ENCODE data around the gene IFT52. TPM values are rescaled to one million over a fixed set of nuclear protein-coding genes. Genes with fewer than 3 reads are reported as not detected.

Gene IFT52
- total RNA-seq, 2 experiments from 2014 or later = 22.7 to 24.7 TPM

GRCh38 chr20:43567477-43567876, 23.3 kb upstream of the IFT52 start:
- Histone ChIP-seq H3K4me2 (ENCODE audit: low read length) (no peak overlapping the region), H3K4me3 (ENCODE audit: low read depth, low read length, poor library complexity, severe bottlenecking) (no peak overlapping the region), H3K27ac (ENCODE audit: low read depth, low read length, poor library complexity, severe bottlenecking) (no peak overlapping the region), H4K20me1 (ENCODE audit: insufficient read depth, low read length) (no peaks in the 10 kb centered on the region), H3K9me3 (ENCODE audit: low read length) (no peaks in the 10 kb centered on the region), H2AFZ (ENCODE audit: low read length) (no peak overlapping the region), H3K9me2 (ENCODE audit: insufficient read depth, low read length) (no peaks in the 10 kb centered on the region), H3K79me2 (ENCODE audit: insufficient read depth, low read depth, low read length) (no peaks in the 10 kb centered on the region), H3K36me3 (ENCODE audit: insufficient read depth, low read length) (no peaks in the 10 kb centered on the region), H3K4me1 (ENCODE audit: insufficient read depth, low read length, poor library complexity, severe bottlenecking) (no peaks in the 10 kb centered on the region)
- CTCF ChIA-PET (ENCODE audit: unreplicated experiment) = no interaction called here
- no TSS peak for BruUV-seq (replicated peaks)
- TF ChIP-seq CTCF (conservative IDR thresholded peaks at IDR 0.05; ENCODE audit: low read length) (no peak), EZH2phosphoT487 (IDR thresholded peaks at IDR 0.05; ENCODE audit: borderline replicate concordance, low read depth, low read length) (no peak)
- no peak for DNase-seq (ENCODE audit: low spot score)
- intact Hi-C loops (cut with micrococcal nuclease; ENCODE audit: unreplicated experiment) = loop anchor here (10.0 kb wide), 1 partner anchor 127 kb away; no protein-coding TSS in a partner anchor
- POLR2A ChIA-PET = no interaction called here

DNA sequence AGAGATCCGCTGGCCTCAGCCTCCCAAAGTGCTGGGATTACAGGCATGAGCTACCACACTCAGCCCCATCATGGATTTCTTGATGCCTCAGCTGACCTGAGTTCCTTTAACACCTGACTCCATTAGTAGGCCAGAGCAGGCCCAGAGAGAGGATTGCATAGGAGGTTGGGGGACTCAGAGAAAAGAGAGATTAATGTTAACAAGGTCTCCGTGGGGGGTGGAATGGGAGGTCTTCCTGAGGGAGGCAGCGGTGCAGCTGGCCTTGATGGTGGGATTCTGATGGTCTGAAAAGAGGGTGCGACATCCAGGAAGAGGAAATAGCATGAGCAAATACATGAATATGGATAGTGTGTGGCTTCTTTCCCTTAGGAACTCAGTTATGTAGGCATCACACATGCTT, 22.0 kb upstream of the IFT52 start:
- CTCF ChIA-PET (ENCODE audit: unreplicated experiment) = interaction anchor here (0.6 kb wide), 1 partner anchor 355 kb away, joined by 3 read pairs; no protein-coding TSS in a partner anchor
- no peak for TF ChIP-seq EZH2phosphoT487 (IDR thresholded peaks at IDR 0.05; ENCODE audit: borderline replicate concordance, low read depth, low read length)
- no peak for TF ChIP-seq CTCF (conservative IDR thresholded peaks at IDR 0.05; ENCODE audit: low read length)
- POLR2A ChIA-PET = interaction anchor here (1.1 to 1.7 kb wide), 2 partner anchors 8 to 15 kb away, joined by 3 to 4 read pairs; no protein-coding TSS in a partner anchor
- DNase-seq (ENCODE audit: low spot score) = no peak
- no peak overlapping the region for H3K27ac ChIP-seq (ENCODE audit: low read depth, low read length, poor library complexity, severe bottlenecking)
- H3K4me2 ChIP-seq (ENCODE audit: low read length) = no peak overlapping the region
- H3K4me1 ChIP-seq (ENCODE audit: insufficient read depth, low read length, poor library complexity, severe bottlenecking) = no peaks in the 10 kb centered on the region
- H3K9me2 ChIP-seq (ENCODE audit: insufficient read depth, low read length) = no peaks in the 10 kb centered on the region
- intact Hi-C loops (cut with micrococcal nuclease; ENCODE audit: unreplicated experiment) = loop anchor here (10.0 kb wide), 1 partner anchor 126 kb away; no protein-coding TSS in a partner anchor
- H2AFZ ChIP-seq (ENCODE audit: low read length) = no peak overlapping the region
- no peaks in the 10 kb centered on the region for H4K20me1 ChIP-seq (ENCODE audit: insufficient read depth, low read length)
- no peaks in the 10 kb centered on the region for H3K79me2 ChIP-seq (ENCODE audit: insufficient read depth, low read depth, low read length)
- BruUV-seq (replicated peaks) = no TSS peak
- no peaks in the 10 kb centered on the region for H3K36me3 ChIP-seq (ENCODE audit: insufficient read depth, low read length)
- H3K9me3 ChIP-seq (ENCODE audit: low read length) = no peaks in the 10 kb centered on the region
- H3K4me3 ChIP-seq (ENCODE audit: low read depth, low read length, poor library complexity, severe bottlenecking) = no peak overlapping the region

DNA sequence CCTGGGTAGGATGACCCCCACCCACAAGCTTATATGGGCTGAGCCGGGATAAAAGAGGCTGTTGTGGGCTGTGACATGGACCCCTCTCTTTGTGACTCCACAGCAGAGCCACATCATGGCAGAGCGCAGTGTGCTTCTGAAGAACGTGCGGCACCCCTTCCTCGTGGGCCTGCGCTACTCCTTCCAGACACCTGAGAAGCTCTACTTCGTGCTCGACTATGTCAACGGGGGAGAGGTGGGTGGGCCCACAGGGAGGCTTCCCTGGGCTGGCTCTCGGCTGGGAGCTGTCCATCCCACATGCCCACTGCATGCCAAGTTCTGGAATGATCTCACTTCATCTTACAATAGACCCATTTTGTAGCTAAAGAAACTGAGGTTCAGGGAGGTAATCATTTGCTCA, 21.5 kb upstream of the IFT52 start:
- H3K4me2 ChIP-seq (ENCODE audit: low read length) = no peak overlapping the region
- no TSS peak for BruUV-seq (replicated peaks)
- H2AFZ ChIP-seq (ENCODE audit: low read length) = no peak overlapping the region
- no peak overlapping the region for H3K4me3 ChIP-seq (ENCODE audit: low read depth, low read length, poor library complexity, severe bottlenecking)
- no peaks in the 10 kb centered on the region for H3K9me3 ChIP-seq (ENCODE audit: low read length)
- H3K79me2 ChIP-seq (ENCODE audit: insufficient read depth, low read depth, low read length) = no peaks in the 10 kb centered on the region
- H3K36me3 ChIP-seq (ENCODE audit: insufficient read depth, low read length) = no peaks in the 10 kb centered on the region
- no peak for DNase-seq (ENCODE audit: low spot score)
- intact Hi-C loops (cut with micrococcal nuclease; ENCODE audit: unreplicated experiment) = loop anchor here (10.0 kb wide), 1 partner anchor 126 kb away; no protein-coding TSS in a partner anchor
- TF ChIP-seq EZH2phosphoT487 (IDR thresholded peaks at IDR 0.05; ENCODE audit: borderline replicate concordance, low read depth, low read length) (no peak), CTCF (conservative IDR thresholded peaks at IDR 0.05; ENCODE audit: low read length) (no peak)
- no peaks in the 10 kb centered on the region for H4K20me1 ChIP-seq (ENCODE audit: insufficient read depth, low read length)
- CTCF ChIA-PET (ENCODE audit: unreplicated experiment) = interaction anchor here (0.6 to 0.7 kb wide), 2 partner anchors 123 to 356 kb away, joined by 3 to 4 read pairs; no protein-coding TSS in a partner anchor
- POLR2A ChIA-PET = interaction anchor here (0.6 to 1.7 kb wide), 4 partner anchors 8 to 94 kb away, joined by 3 to 5 read pairs (median 4); no protein-coding TSS in a partner anchor
- H3K4me1 ChIP-seq (ENCODE audit: insufficient read depth, low read length, poor library complexity, severe bottlenecking) = no peaks in the 10 kb centered on the region
- no peak overlapping the region for H3K27ac ChIP-seq (ENCODE audit: low read depth, low read length, poor library complexity, severe bottlenecking)
- no peaks in the 10 kb centered on the region for H3K9me2 ChIP-seq (ENCODE audit: insufficient read depth, low read length)

All from OCI-LY7 (cell line).